Chondrocyte (in vitro differentiated cells): Measurements from ENCODE around the gene ETHE1. TPM values are rescaled to one million over a fixed set of nuclear protein-coding genes. Genes with fewer than 3 reads are reported as not detected.

Experiments
- DNase-seq: peaks from one replicate; pipeline ENCODE4 v3.0.0; 2021; ENCODE audit warnings: mixed read lengths, low spot score
- H3K27ac Mint-ChIP-seq: one replicate; pipeline ENCODE4 v1.8.0; 2021; ENCODE audit warnings: mild to moderate bottlenecking, moderate library complexity, mixed read lengths; ENCODE audit not compliant: unreplicated experiment
- H3K27me3 Mint-ChIP-seq: 2 replicates; pipeline ENCODE4 v1.8.0; 2021; ENCODE audit warnings: low read depth, mixed read lengths
- H3K36me3 Mint-ChIP-seq: 2 replicates; pipeline ENCODE4 v1.8.0; 2021; ENCODE audit warnings: low read depth, mixed read lengths
- H3K4me1 Mint-ChIP-seq: 2 replicates; pipeline ENCODE4 v1.8.0; 2021; ENCODE audit warnings: low read depth, mild to moderate bottlenecking, mixed read lengths
- H3K4me3 Mint-ChIP-seq: one replicate; pipeline ENCODE4 v1.8.0; 2021; ENCODE audit warnings: mild to moderate bottlenecking, moderate library complexity, mixed read lengths; ENCODE audit not compliant: unreplicated experiment
- H3K9me3 Mint-ChIP-seq: 2 replicates; pipeline ENCODE4 v1.8.0; 2021; ENCODE audit warnings: low read depth, mixed read lengths
- total RNA-seq: library from RNA; stranded (reverse); gene quantifications from 3 replicates; pipeline ENCODE4 v1.2.1, GENCODE V29; 2021
- TF ChIP-seq, protein P1 (sequence below): fragments of 200-600 bp; sonication (generic); IDR thresholded peaks from 2 replicates; pipeline ENCODE4 v1.5.0; 2021; ENCODE audit warnings: antibody characterized with exemption, mild to moderate bottlenecking, moderate library complexity

ETHE1 gene
- total RNA-seq, 1 donor from 2014 or later = 31.5 TPM

DNA sequence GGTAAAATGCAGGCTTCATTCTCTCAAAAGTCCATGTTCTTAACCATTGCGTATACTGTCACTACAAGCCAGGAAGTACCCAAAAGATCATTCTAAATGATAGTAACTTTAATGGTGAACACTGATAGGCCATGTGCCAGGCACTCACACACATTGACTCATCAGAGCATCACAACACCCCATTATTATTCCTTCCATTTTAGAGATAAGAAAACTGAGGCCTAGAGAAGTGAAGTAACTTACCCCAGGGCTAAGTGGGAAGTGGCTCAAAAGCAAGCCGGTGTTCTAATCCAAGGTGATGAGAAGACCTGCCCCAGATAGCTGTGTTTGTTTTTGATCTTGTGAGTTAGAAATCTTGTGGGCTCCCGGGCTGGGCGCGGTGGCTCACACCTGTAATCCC is 21.1 kb downstream of the ETHE1 start:
- H3K27me3 Mint-ChIP-seq = no peaks in the 10 kb centered on the region
- H3K4me1 Mint-ChIP-seq = peaks cover 14% of the 10 kb centered on the region
- no peak overlapping the region for H3K27ac Mint-ChIP-seq
- no peak for DNase-seq
- TF ChIP-seq, protein P1, sequence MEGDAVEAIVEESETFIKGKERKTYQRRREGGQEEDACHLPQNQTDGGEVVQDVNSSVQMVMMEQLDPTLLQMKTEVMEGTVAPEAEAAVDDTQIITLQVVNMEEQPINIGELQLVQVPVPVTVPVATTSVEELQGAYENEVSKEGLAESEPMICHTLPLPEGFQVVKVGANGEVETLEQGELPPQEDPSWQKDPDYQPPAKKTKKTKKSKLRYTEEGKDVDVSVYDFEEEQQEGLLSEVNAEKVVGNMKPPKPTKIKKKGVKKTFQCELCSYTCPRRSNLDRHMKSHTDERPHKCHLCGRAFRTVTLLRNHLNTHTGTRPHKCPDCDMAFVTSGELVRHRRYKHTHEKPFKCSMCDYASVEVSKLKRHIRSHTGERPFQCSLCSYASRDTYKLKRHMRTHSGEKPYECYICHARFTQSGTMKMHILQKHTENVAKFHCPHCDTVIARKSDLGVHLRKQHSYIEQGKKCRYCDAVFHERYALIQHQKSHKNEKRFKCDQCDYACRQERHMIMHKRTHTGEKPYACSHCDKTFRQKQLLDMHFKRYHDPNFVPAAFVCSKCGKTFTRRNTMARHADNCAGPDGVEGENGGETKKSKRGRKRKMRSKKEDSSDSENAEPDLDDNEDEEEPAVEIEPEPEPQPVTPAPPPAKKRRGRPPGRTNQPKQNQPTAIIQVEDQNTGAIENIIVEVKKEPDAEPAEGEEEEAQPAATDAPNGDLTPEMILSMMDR = no peak
- H3K36me3 Mint-ChIP-seq = peaks cover 17% of the 10 kb centered on the region
- H3K9me3 Mint-ChIP-seq = no peaks in the 10 kb centered on the region
- H3K4me3 Mint-ChIP-seq = no peak overlapping the region

DNA sequence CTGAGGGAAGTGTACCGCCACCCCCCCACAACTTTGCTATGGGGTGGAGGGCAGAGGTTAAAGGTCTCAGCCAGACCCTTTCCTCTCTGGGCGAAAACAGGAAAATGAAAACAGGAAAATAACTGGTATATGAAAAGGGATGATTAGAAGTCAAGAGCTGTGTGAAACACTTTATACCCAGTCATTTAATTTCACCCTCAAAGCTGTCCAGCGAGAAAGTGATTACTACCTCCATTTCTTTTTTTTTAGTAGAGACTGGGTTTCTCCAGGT is 21.9 kb downstream of the ETHE1 start:
- Mint-ChIP-seq H3K9me3 (no peaks in the 10 kb centered on the region), H3K36me3 (peaks cover 19% of the 10 kb centered on the region), H3K27ac (peak overlapping the region; percentile 11), H3K4me1 (peaks cover 14% of the 10 kb centered on the region), H3K27me3 (no peaks in the 10 kb centered on the region), H3K4me3 (peak overlapping the region; percentile 32)
- TF ChIP-seq, protein P1 = no peak
- no peak for DNase-seq

- peaks cover 14% of the 10 kb centered on the region for H3K36me3 Mint-ChIP-seq
- no peaks in the 10 kb centered on the region for H3K9me3 Mint-ChIP-seq
- DNase-seq = no peak
- H3K4me3 Mint-ChIP-seq = peak within 1 kb of the TSS; percentile 94
- peaks cover 14% of the 10 kb centered on the region for H3K4me1 Mint-ChIP-seq
- H3K27ac Mint-ChIP-seq = peak within 1 kb of the TSS; percentile 91
- H3K27me3 Mint-ChIP-seq = no peaks in the 10 kb centered on the region
- TF ChIP-seq, protein P1 = no peak
Measured at GRCh38 chr19:43504426-43505185, 22.4 kb downstream of the ETHE1 start, which contains the start of gene PHLDB3. Gene PHLDB3 (minus strand): TSS chr19:43504746. CDS start chr19:43504118, 628 bp downstream.

GRCh38 chr19:43503501-43504425 is 23.2 kb downstream of the ETHE1 start:
- DNase-seq = peak; percentile 95
- Mint-ChIP-seq H3K27ac (peak overlapping the region; percentile 91), H3K36me3 (peaks cover 16% of the 10 kb centered on the region), H3K27me3 (no peaks in the 10 kb centered on the region), H3K4me1 (peaks cover 14% of the 10 kb centered on the region), H3K4me3 (peak overlapping the region; percentile 94), H3K9me3 (no peaks in the 10 kb centered on the region)
- TF ChIP-seq, protein P1 = peak; percentile 46

GRCh38 chr19:43502419-43502976 is 24.5 kb downstream of the ETHE1 start:
- Mint-ChIP-seq H3K9me3 (no peaks in the 10 kb centered on the region), H3K4me1 (peaks cover 14% of the 10 kb centered on the region), H3K27me3 (no peaks in the 10 kb centered on the region), H3K36me3 (peaks cover 11% of the 10 kb centered on the region), H3K4me3 (no peak overlapping the region), H3K27ac (no peak overlapping the region)
- TF ChIP-seq, protein P1 = no peak
- no peak for DNase-seq
